Esophagus muscularis mucosa (tissue), 2 donors: ENCODE measurements around the gene TAL1.

Experiments used
- POLR2A ChIP-seq: fragments of 450-650 bp; IDR thresholded peaks from one replicate; pipeline ENCODE4 v1.6.1; 2017; ENCODE audit warnings: antibody characterized with exemption, moderate library complexity, mild to moderate bottlenecking, low read depth
- POLR2AphosphoS5 ChIP-seq, 2 donors: sonication (generic); formaldehyde crosslinking; IDR thresholded peaks; one replicate each; pipeline ENCODE4 v1.6.1; 2017; ENCODE audit warnings: antibody characterized with exemption in 2 of 2

DNA sequence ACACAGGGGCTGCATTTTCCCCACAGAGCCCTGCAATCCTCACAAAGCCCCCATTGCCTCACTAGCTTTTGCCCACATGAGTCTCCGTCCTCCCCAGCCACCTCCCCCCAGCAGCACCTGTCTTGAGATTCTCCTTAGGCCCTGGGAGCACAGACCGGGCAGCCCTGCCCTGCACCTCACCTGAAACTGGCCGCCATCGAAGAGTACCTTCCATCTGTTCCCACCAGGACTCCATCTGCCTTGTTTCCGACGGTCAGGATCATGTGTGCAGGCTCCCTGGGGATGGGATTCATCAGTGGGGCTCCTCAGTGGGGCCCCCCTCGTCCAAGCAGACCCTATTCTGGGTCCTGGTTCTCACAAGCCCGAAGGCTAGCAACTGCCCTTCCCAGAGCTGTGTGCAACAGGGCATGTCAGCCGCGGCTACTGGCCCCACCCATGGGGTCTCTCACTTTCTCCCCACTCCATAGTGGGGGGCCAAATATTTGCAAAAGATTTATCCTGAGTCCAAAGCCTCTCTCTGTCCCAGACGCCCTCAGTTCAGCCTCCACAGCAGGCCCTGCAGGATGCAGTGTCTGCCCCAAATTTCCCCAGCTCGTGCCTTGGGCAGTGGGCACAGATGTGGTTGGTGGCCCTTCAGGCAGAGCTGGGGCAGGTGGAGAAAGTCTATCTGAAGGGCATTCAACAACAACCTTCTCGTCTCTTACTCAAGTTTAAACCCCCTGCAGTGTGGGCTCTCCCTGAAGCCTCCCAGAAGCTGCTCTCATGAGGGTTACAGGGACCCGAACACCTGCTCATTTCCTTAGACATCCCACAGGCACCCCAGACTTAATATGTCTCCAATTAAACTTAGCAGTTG, 47.0 kb downstream of the TAL1 start:
- TF ChIP-seq POLR2A (no peak), POLR2AphosphoS5 (IDR thresholded peaks at IDR 0.05) (no peak)
